K562 (cell line): ENCODE measurements around the gene DNER. TPM values are rescaled to one million over a fixed set of nuclear protein-coding genes. Genes with fewer than 3 reads are reported as not detected.

ENCODE experiments used
- ARID2 ChIP-seq: fragments of 450-650 bp; IDR thresholded peaks from 2 replicates; pipeline ENCODE4 v1.6.1; 2017; ENCODE audit warnings: antibody characterized with exemption, mild to moderate bottlenecking
- BMI1 ChIP-seq: fragments of 150-350 bp; IDR thresholded peaks from 2 replicates; pipeline ENCODE4 v1.6.1; 2014; ENCODE audit warnings: low read length
- CBFA2T2 ChIP-seq: fragments of 450-650 bp; conservative IDR thresholded peaks from 2 replicates; pipeline ENCODE4 v1.6.1; 2017; ENCODE audit warnings: mild to moderate bottlenecking
- CBFB ChIP-seq: sonication (generic); formaldehyde crosslinking; IDR thresholded peaks from 2 replicates; pipeline ENCODE4 v1.4.0; 2020; ENCODE audit warnings: mild to moderate bottlenecking, missing genetic modification reagents
- MAX ChIP-seq: sonication (generic); formaldehyde crosslinking; IDR thresholded peaks from 2 replicates; pipeline ENCODE4 v1.9.0; 2022; ENCODE audit warnings: mild to moderate bottlenecking, missing genetic modification reagents
- RNF2 ChIP-seq: sonication (generic); IDR thresholded peaks from 2 replicates; pipeline ENCODE4 v1.6.1; 2016
- SFPQ ChIP-seq: fragments of 200-400 bp; formaldehyde crosslinking; IDR thresholded peaks from 2 replicates; pipeline ENCODE4 v1.6.1; 2017; ENCODE audit warnings: mild to moderate bottlenecking, low read depth, low read length, moderate library complexity
- XRCC4 ChIP-seq: IDR thresholded peaks from one replicate; pipeline ENCODE4 v1.6.1; 2011; ENCODE audit not compliant: insufficient read depth, insufficient read length; ENCODE audit errors: extremely low read depth
- ZFP36 ChIP-seq: fragments of 150-350 bp; IDR thresholded peaks from 2 replicates; pipeline ENCODE4 v1.6.1; 2018; ENCODE audit warnings: low read length, low read depth; ENCODE audit not compliant: partially characterized antibody
- ZNF511 ChIP-seq: sonication (generic); formaldehyde crosslinking; IDR thresholded peaks from 2 replicates; pipeline ENCODE4 v1.8.0; 2022; ENCODE audit warnings: mild to moderate bottlenecking, missing genetic modification reagents
- polyA plus RNA-seq, 8 experiments: library from polyadenylated mRNA; depleted of rRNA in 4 of 8; stranded (reverse) in 5 of 8; unstranded in 3 of 8; fragments of >200 nt; fragmentation: Nextera tagmentation in 2 of 8; fragmentation: Illumina TruSeq in 1 of 8; extraction: Ambion mirVana in 2 of 8; extraction: Trizol in 1 of 8; gene quantifications; 2 replicates each; pipeline versions ENCODE4 v1.2.1 to v1.2.3, GENCODE V29; 2011 to 2014; ENCODE audit warnings: inconsistent platforms in 1 of 8, missing spikeins in 1 of 8
- total RNA-seq, 7 experiments: library from RNA; depleted of rRNA in 6 of 7; stranded (reverse); fragments of >200 nt in 6 of 7; fragmentation: Illumina TruSeq in 2 of 7; extraction: Trizol in 2 of 7; gene quantifications; 2 replicates each; pipeline versions ENCODE4 v1.2.1 to v1.2.3, GENCODE V29; 2011 to 2021; ENCODE audit warnings: low replicate concordance in 1 of 7
- TF ChIP-seq, protein P1 (sequence below): IDR thresholded peaks from 3 replicates; pipeline ENCODE4 v1.6.1; 2011; ENCODE audit warnings: borderline replicate concordance, mild to moderate bottlenecking, moderate library complexity; ENCODE audit not compliant: insufficient read length; ENCODE audit errors: extremely low read depth

The DNER gene
- total and polyA plus RNA-seq, 9 of the 15 experiments (the other 6 are each of a cell fraction or from before 2014, with no cell fraction given) = not detected

- TF ChIP-seq CBFB (CRISPR knock-in tag) (no peak), ZNF511 (CRISPR knock-in tag) (no peak), XRCC4 (no peak), ARID2 (no peak), RNF2 (no peak), BMI1 (no peak), CBFA2T2 (no peak), SFPQ (no peak), MAX (no peak), ZFP36 (no peak)
- TF ChIP-seq, protein P1, sequence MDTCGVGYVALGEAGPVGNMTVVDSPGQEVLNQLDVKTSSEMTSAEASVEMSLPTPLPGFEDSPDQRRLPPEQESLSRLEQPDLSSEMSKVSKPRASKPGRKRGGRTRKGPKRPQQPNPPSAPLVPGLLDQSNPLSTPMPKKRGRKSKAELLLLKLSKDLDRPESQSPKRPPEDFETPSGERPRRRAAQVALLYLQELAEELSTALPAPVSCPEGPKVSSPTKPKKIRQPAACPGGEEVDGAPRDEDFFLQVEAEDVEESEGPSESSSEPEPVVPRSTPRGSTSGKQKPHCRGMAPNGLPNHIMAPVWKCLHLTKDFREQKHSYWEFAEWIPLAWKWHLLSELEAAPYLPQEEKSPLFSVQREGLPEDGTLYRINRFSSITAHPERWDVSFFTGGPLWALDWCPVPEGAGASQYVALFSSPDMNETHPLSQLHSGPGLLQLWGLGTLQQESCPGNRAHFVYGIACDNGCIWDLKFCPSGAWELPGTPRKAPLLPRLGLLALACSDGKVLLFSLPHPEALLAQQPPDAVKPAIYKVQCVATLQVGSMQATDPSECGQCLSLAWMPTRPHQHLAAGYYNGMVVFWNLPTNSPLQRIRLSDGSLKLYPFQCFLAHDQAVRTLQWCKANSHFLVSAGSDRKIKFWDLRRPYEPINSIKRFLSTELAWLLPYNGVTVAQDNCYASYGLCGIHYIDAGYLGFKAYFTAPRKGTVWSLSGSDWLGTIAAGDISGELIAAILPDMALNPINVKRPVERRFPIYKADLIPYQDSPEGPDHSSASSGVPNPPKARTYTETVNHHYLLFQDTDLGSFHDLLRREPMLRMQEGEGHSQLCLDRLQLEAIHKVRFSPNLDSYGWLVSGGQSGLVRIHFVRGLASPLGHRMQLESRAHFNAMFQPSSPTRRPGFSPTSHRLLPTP = no peak
Observed at GRCh38 chr2:229511524-229511923, 202.8 kb downstream of the DNER start (continued).
